GDM1 (cell line): Measurements from ENCODE around the gene BAHD1.
"Not testable (repeated sequence)": the region's sequence is repeated elsewhere in the genome, so short reads cannot be mapped to it uniquely, and the experiment has no call there.

Experiments used
- DNase-seq: peaks from one replicate; lab custom pipeline; 2025; lab: John Stamatoyannopoulos, UW

Gene BAHD1

DNA sequence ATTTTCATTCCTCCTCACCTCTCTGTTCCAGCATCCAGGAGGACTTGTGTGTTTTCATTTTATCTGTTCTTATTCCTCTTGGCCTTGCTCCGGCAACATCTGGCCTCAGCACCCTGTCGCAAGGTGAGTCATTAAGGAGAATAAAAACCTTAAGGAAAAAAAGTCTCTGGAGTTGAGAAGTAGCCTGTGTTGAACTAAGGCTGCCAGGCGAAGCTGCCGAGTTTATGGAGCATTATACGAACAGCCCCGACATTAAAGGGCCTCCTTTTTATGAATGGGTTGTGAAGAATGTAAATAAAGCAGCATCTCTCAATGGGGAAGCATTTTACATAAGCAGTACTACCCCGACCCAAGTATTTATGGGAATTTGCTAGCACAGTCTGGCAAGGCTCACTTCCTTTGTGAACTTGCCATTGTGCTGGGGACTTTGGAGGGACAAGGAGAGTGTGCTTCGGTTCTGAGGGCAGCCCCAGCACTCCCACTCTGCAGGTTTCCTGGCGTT, 4.7 kb downstream of the BAHD1 start:
- DNase-seq, result no peak

DNA sequence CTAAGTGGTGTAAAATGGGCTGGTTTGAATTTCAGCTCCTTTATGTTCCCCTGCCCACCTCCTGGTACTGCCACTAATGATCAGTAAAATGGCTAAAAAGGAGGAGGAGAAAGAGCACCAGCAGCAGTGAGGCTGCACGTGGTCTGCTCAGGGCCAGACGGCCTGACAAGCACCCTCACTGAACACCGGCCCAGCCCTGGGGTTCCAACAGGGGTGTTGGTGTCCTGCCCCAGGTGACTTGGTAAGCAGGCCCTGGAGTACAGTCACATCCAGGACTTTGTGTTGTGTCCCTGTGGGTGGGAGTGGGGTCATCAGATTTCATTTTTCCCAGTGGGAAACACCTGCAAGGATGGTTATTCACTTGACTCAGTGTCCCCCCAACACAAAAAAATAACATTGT, 5.4 kb downstream of the BAHD1 start:
- no peak for DNase-seq

DNA sequence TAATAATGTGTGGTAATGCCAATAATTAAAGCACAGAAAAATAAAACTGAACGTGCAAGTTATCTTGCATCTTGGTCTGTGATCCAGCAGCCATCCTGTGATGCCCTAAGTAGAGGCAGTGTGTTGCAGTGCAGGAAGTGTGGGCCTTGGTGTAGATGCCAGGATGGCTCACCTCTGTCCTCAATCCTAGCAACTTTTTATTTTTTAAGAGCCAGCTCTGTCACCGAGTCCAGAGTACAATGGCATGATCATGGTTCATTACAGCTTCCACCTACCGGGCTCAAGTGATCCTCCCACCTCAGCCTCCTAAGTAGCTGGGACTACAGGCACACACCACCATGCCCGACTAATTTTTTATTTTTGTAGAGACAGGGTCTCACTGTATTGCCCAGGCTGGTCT, 7.6 kb downstream of the BAHD1 start:
- DNase-seq, result no peak

DNA sequence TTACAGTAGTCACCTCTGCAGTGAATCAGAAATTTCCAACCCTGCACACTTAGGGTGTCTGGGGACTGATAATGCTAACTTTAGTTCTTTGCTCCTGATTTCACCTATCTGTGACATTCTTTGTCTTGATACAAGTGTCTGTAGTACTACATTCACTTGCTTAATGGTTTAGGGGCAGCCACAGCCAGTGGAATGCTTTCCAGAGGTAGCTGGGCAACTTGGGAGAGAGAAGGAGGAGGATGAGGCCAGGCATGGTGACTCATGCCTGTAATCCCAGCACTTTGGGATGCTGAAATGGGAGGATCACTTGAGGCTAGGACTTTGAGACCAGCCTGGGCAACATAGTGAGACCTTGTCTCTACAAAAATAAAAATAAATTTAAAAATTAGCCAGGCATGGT, 8.5 kb downstream of the BAHD1 start:
- no peak for DNase-seq

DNA sequence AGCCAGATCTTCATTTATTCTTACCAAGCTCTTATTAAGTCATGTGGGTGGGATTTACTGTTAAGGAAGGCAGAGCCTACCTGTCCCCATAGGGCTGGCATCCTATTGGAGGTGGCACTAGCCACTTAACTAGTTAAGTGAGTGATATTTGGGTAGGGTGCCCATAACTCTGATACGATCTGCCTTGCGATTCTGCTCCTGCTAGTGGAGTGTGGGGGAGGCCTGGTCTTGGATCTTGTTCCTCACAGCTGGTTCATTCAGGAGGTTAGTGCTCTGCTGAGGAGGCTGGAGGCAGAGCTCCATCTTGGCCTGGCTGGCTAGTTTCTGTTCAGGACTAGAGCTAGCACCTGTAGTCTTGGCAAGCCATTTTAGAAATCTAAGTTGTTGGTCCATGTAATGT, 9.3 kb downstream of the BAHD1 start:
- no peak for DNase-seq

DNA sequence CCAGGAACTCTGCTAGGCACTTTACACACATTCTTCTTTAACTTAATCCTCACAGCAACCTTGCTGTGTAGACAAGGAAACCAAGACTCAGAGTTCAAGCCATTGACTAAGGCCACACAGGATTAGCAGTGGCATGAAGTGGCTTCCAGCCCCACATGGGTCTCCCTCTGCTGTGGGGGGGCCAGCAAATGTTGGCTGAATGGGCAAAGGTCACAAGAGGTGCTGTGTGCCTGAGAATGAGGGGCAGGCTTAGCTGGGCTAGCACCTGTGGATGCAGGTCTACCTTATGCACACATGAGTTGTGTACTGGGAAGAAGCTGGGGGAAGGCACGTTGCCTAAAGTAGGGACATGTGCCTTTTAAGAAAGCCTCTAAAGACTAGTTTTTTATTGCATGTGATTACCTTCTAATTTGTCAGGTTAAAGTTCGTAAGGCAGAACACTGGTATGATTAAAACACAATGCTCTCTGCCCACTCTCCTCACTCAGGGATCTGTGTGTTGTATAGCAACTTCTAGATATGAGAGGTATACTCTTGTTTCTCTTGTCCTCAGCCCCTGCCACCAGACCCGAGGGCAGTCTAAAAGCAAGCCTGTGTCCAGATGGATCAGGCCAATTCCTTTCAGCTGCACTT, 10.9 kb downstream of the BAHD1 start:
- no peak for DNase-seq

DNA sequence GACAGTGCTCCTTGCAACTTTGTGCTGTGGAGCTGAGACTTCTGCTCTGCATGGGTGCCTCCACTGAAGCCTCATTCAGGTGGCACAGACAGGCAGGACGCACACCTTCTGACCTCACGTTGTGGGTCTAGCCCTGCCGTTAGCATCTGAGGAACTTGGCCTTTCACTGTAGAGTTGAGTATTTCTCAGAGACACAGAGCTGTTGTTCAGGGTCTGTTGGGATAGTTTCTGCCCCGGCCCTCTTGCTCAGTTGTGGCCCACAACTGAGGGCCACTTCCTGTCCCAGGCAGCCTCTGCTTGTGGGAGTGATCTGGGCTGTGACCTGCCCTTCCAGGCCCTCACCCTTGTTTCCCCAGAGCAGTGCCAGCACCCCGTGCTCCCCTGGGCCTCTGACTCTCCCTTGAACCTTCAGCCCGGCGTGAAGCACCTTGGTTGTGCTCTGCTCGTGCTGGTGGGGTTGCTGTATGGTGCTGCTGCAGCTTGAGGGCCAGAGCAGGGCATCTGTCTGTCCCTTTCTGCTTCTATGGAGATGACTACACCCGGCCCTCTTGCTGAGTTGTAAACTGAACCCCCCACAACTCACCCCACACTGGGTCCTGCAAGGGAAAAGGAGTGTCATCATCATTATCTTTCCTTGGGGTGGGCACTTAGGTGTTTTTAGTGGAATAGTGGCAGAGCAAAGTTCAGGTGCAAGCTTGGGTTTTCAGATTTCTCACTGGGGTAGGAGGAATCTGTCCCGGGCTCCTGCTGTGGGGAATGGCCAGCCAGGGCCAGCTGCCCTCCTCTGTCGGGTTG, 11.7 kb downstream of the BAHD1 start:
- no peak for DNase-seq

DNA sequence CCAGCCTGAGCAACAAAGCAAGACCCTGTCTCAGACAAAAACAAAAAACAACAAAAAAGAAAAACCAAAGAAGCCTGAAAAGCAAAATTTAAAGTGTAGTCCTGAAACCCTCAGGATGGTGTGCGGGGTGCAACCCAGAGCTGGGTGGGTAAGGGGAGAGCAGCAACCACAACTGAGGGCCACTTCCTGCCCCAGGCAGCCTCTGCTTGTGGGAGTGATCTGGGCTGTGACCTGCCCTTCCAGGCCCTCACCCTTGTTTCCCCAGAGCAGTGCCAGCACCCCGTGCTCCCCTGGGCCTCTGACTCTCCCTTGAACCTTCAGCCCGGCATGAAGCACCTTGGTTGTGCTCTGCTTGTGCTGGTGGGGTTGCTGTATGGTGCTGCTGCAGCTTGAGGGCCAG, 13.2 kb downstream of the BAHD1 start:
- DNase-seq, result not testable (repeated sequence)

DNA sequence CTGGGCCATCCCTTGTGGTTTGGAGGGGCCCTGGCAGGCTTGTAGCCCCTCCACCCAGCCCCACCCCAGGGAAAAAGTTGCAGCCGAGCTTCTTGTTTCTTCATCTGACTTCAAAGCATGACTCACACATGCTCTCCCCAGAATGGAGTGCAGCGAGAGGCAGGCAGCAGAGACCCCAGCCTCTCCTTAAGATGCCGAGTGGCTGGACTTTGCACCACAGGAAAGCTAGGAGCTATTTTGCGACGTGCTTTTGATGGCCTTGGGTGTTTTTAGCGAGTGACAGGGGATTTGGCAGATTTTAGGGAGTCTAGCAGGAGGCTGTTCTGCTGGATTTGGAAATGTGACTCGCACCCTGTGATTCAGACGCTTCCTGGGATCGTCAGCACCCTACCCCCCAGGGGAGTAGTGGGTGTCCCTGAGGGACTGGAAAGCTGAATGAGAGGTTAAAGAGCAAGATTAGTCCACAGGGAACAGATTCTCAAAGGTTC, 14.2 kb downstream of the BAHD1 start:
- no peak for DNase-seq

DNA sequence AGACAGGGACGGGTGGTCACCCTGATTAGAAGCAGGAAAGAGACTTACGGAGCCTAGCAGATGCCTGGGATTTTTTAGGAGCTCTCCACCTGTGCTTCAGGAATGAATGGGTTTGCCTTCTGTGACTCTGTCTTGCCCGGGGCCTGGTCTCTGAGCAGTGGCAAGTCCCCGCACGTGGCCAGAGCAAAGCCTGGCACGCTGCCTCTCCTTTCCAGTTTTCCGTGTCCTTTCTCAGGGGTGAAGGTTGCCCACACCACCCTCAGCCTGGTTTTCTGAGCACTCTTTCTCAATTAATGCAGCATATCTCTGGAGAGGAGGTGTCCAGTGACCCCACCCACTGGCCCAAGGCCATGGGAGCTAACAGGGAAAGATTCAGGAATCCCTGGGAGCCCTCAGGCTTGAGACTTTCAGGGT, 15.6 kb downstream of the BAHD1 start:
- no peak for DNase-seq

DNA sequence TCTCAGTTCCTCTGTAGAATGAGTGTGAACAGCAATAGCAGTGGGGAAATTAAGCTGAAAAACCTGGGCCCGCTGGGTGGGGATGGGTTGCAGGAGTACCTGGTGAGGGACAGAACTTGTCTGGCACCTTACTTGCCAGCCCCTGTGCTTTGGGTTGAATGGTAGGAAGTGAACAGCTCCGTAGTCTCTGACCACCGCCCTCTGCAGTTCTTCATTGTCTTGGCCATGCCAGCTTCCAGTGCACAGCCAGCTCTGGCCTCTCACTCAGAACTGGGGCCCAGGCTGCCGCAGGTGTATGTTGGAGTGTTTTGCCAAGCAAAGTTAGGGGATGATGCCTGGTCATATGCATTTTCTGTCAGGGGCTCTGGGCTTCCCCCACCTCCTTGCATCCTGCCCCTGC, 16.0 kb downstream of the BAHD1 start:
- DNase-seq, result no peak

DNA sequence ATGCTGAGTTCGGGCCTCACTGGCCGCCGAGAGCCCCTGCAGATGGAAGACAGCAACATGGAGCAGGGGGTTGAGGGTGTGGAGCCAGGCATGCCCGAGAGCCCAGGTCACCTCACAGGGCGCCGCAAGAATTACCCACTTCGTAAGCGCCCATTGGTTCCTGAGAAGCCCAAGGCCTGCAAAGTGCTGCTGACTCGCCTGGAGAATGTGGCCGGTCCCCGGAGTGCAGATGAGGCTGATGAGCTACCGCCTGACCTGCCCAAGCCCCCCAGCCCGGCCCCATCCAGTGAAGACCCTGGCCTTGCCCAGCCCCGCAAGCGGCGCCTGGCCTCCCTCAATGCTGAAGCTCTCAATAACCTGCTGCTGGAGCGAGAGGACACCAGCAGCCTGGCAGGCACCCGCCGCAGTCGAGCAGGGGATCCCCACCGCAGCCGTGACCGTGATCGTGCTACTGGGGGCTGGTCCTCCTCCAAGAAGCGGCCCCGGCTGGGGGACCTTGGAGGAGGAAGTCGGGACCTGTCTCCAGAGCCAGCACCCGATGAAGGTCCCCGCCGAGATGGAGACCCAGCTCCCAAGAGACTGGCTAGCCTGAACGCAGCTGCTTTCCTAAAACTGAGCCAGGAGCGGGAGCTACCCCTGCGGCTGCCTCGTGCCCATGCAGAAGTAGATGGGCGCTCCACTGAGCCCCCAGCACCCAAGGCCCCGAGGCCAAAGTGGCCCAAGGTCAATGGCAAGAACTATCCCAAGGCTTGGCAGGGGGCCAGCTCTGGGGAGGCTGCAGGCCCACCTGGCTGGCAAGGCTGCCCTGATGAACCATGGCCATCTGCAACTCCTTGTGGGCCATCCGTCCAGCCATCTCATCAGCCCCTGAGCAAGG, 18.0 kb downstream of the BAHD1 start:
- no peak for DNase-seq

DNA sequence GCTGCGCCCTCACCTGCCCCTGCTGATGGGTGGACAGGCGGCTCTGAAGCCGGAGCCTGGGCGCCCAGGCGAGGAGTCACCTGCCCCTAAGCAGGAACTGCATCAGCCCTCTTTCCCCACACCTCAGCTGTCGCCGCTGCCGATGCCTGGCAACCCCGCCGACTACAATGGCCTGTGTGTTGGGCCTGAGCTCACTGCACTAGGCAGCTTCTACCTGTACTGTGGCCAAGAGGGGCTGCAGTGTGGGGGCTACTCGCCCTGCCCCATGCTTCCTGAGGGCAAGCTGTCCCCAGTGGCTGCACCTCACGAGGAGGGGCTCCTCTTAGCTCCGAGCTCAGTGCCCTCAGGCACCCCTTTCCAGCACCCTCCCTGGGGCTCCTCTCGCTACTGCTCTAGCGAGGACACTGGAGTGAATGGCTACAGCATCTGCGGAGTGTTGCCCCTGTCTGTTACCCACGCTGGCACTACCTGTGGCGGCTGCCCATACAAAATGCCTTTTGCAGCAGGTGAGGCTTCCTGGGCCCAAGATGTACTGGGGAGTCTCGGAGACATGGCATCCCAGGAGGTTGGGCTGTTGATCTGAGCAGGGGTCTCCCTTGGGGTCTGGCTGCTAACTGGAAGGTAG, 18.8 kb downstream of the BAHD1 start:
- no peak for DNase-seq

DNA sequence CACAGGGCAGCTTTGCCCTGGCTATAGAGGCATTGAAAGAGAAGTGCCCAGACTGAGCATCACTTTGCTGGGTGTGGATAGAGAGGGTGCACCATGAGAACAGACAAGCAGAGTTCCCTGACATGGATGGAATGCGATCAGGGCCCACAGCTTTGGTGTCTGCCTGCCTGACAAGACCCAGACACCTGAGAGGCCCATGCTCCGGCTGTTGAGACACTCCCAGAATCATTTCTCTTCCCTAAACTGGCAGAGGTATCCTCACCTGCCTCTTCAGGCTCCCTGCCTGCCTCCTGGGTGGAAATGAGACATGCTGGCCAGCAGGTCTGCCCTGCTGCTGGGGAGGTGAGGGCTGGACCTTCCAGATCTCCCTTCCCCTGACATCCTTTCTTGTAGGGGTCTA, 19.7 kb downstream of the BAHD1 start:
- no peak for DNase-seq

DNA sequence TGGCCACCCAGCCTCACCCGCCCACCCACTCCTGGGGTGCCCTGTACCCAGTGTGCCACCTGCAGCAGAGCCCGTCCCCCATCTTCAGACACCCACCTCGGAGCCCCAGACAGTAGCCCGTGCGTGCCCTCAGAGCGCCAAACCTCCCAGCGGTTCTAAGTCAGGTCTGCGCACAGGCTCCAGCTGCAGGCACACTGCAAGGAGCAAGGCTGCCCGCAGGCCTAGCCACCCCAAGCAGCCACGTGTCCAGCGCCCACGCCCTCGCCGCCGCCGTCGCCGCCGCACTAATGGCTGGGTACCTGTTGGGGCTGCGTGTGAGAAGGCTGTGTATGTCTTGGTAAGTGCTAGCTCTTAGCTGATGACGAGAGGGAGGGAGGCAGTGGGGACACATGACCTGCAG, 21.2 kb downstream of the BAHD1 start:
- DNase-seq, result no peak

DNA sequence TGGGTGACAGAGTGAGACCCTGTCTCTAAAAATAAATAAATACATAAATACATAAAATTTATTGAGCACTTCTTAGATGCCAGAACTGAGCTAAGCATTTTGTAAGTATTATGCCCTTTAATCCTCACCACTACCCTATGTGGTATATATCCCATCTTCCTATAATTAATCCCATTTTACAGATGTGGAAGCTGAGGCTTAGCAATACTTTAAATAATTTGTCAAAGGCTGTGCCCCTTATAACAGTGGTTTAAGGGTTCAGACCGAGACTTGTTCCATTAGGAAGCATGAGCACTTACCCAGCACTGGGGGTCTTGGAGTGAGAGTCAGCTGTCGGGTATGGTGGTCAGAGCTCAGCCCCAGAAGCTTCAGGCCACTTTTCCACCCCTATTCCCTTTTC, 22.5 kb downstream of the BAHD1 start:
- DNase-seq, result no peak

DNA sequence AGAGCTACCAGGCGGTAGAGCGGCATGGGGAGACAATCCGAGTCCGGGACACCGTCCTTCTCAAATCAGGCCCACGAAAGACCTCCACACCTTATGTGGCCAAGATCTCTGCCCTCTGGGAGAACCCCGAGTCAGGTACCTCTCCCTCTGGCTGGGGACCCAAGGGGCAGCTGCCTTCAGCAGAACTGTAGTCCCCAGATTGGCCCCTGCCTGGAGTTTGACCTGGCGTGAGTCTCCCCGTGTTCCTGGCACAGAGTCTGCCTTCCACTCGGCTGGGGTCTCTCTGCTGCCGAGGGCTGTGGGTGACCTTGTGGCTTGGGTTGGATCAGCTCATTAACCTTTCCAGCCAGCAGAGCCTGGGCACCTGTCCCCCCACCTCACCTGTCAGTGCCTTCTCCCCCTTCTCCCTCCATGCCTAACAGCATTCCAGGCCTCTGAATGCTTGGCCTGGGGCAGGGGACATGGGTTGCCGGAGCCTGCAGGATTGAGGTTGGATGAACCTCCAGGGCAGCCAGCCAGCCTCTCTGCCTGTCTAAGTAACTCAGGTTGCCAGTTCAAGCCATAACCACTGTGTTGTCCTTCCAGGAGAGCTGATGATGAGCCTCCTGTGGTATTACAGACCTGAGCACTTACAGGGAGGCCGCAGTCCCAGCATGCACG, 23.3 kb downstream of the BAHD1 start:
- DNase-seq, result no peak

DNA sequence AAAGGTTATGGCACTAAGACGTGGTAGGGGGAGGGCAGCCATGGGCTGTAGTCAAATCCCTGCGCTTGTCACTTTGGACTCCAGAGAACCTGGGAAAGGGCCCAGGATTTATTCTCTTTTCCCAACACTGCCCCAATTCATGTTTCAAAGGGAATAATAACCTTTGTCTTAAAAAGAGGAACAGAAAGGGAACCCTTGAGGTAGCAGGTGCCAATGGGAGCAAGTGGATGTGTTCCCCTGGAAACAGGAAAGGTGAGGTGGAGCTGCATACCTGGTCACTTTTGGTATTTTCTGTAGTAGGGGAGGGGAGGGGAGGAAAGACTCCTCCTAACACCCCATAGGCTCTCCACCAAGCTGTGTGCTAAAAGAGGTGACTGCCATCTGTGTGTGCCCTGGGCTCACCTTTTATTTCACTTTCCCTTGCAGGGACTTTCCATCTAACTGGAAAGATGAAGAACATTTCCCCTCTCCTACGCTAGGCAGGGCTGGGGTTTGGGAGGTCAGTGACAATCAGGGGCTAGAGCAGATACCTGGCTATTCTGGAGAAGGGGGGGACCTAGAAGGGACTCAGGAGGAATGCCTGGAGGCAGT, 23.9 kb downstream of the BAHD1 start:
- DNase-seq, result no peak

DNA sequence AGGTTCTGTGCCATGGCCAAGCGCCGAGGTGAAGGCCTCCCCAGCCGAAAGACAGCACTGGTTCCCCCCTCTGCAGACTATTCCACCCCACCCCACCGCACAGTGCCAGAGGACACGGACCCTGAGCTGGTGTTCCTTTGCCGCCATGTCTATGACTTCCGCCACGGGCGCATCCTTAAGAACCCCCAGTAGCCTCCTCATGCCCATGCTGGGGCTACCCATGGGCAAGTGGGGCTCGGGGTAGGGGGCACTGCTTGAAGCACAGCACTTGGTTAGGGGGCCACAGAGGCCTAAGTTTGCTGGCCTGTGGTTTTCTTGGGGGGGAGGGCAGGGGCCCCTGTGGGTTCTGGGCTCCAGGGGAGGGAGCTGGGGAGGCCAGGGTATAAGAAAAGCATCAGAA, 25.2 kb downstream of the BAHD1 start:
- DNase-seq, result no peak

DNA sequence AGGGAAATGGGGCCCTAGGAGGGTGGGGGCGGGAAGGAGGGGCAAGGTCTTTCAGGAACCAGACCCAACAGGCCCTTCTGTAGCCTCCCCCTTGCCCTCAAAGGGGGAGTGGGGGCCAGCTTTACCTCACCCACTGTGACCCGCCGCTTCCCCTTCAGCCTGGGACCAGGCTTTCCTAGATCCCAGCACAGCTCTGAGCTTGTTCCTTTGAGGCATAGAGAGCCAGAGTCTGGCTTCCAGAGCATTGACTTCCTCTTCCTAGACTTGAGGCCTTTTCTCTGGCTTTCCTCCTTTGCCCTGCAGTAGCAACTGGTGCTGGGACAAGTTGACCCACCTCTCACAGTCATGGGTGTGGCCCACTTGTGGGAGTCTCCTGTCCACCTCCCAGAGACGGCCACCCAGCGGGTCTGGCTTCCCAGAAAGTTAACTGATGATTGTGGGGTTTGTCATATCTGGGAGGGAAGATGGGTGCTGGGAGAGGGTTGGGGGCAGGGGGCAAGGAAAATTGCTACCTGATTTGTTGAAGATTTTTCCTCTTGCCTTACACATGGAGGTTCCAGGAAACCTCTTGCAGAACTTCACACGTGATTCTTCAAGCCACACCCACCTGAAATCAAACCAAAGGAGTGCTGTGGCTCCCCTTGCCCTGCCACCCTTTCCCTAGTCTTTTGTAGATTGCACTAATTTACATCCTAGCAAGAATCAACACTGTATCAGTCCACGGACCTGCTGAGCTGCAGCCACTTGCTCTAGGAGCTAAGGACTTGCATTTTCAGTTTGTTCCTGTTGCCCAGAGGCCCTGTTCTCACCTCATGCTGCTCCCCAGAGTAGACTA, 25.9 kb downstream of the BAHD1 start:
- no peak for DNase-seq
